ENCODE measurements around the gene LRRC30.
"Not testable (repeated sequence)": the region's sequence is repeated elsewhere in the genome, so short reads cannot be mapped to it uniquely, and the experiment has no call there.

Gene LRRC30
- 0 reads per million in 3 experiments for total RNA-seq

DNA sequence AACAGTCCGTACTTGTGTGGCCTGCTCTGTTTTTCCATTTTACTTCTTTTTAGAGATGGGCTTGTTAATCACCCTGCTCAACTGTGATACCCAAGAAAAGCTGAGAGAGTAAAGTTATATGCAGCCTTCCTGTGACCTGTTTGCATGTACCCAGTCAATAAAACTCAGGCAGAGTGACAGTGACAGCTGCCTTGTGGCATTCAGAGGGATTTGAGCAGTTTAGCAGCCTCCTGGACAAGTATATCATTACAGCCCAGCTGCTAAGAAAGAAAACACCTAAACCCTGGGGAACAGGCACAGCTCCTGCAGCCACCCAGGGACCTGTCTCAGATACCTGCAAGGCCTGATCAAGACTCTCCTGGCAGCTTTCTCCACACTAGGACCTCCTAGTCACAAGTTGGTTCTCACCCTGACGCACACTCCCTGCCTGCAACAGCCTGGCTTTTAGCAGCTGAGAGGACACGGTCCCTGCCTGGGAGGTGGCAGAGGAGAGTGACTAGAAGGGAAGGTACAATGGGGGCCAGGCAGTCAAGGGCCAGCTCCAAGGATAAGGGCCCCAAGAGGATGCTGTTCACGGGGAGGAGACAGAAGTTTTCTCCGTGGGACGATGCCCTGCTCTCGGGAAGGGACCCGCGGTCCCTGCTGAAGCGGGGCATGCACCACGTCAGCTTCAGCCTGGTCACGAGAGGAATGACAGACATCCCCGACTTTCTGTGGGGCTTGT lies at the start of gene LRRC30:
Gene LRRC30 (plus strand): TSS at position 464 of the 724 bp plus-strand sequence. CDS start 50 bp downstream, at position 514.
- no peak for DNase-seq

- DNase-seq: no peak
These were observed 45.2 kb upstream of the LRRC30 start for GRCh38 chr18:7185701-7186100.

DNA sequence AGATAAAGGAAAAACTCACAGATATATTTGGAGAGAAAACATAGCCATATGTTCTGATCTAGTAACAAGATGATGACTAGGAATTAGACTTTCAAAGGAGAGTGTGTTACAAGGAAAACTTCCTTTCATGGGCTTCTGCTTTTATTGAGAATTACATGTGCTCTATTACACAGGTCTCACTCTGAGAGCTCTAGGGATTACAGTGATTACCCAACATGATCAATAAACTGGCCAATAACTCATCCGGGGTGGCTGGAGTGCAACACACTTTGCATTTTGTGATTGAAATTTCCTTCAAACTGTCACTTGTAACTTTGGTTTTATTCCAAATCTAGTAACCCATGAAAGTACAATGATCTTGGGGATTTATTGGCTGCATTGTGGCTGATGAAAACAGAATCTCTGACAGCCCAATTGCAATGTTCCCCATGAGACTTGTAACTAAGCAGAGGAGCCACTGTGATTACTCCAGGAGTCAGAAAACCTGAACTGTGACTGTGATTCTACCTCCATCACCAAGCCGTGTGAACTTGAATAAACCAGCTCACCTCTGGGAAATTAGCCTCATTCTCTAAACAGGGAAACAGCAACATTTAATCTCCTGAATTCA lies 40.2 kb upstream of the LRRC30 start:
- DNase-seq: no peak

GRCh38 chr18:7191736-7192135 lies 39.2 kb upstream of the LRRC30 start:
- DNase-seq: no peak

DNA sequence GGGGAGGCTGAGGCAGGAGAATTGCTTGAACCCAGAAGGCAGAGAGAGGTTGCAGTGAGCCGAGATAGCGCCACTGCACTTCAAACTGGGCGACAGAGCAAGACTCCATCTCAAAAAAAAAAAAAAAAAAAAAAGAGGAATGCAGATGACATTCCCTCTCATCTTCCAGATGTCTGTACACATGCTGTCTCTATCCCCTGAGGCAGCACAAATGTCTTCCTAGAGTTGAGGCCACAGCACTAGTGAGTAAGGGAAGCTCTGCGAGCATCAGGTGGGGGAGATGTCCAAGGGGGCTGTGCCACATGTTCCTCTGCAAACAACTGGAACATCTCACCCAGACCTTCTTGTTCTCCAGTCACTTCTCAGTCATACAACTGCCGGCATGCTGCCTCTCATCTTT lies 35.6 kb upstream of the LRRC30 start:
- no peak for DNase-seq

DNA sequence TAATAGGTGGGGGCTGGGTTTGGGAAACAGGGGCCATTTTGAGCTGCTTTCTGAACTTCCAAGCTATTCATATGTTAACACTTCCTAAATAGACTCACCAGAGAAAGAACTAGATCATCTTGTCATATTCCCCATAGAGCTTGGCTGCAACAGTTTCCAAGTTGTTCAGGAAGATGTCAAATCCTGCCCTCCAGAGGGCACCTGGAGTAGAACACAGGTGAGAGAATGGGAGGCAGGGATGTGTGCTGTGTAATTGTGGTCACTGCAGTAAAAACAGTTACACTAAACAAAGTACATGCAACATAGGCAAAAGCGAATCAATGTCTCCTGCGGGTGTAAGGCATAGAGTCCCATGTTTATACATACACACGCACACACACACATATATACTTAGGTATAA lies 34.5 kb upstream of the LRRC30 start:
- no peak for DNase-seq

GRCh38 chr18:7197854-7198253 lies 33.0 kb upstream of the LRRC30 start:
- DNase-seq: no peak

DNA sequence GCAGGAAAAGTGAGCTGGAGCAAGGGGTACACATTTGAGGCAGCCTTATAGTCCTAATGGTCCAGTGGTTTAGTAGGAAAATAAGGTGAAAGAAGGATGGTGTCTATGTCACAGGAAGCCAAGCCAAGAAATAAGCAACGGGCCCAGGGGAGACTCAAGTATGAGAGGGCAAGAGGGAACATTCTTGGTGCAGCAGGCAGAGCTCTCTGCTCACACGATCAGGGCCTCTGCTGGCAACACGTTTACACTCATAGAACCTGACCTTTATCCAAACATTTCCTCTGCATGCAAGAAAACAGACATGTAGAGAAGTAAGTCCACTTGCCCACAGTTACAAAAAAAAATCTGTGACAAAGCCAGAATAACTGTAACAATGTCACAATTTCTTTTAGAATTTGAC lies 32.6 kb upstream of the LRRC30 start:
- no peak for DNase-seq

DNA sequence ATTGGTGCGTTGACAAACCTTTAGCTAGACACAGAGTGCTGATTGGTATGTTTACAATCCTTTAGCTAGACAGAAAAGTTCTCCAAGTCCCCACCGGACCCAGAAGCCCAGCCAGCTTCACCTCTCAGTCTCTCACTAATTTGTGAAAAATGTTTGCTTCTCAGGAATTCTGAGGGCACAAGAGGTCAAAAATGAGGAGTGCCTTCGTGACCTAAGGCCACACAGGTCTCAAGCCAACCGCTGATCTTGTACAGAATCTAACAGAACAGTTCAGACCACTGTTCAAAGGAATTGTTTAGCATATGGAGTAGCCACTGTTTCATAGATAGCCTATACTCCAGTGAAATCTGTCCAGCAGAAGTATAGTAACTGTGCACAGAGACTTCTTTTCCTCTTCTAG lies 29.8 kb upstream of the LRRC30 start:
- DNase-seq: no peak

- no peak for DNase-seq
These were observed 28.7 kb upstream of the LRRC30 start for GRCh38 chr18:7202169-7202568.

DNA sequence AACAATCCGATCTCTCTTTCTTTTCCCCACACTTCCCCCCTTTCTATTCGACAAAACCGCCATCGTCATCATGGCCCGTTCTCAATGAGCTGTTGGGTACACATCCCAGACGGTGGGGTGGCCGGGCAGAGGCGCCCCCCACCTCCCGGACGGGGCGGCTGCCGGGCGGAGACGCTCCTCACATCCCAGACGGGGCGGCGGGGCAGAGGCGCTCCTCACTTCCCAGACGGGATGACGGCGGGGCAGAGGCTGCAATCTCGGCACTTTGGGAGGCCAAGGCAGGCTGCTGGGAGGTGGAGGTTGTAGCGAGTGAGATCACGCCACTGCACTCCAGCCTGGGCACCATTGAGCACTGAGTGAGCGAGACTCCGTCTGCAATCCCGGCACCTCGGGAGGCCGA lies 27.3 kb upstream of the LRRC30 start:
- DNase-seq: not testable (repeated sequence)

DNA sequence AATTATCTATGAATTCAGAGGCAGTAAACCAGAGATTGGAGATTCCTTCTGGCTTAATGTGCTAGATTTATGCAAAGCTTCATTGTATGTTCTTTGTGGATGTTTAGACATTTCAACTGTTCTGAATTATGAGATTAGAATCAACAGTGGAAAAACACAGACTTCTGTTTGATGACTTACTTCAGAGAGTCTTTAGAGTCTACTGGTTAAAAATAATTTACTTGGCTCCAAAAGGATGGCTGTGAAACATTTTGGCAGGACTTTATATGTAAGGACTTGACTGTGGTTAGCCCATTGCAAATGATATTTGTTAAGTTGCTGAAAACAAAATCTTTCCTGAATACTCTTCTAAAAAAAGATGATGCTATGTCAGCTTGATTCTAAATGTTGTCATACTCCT lies 25.5 kb upstream of the LRRC30 start:
- DNase-seq: no peak

DNA sequence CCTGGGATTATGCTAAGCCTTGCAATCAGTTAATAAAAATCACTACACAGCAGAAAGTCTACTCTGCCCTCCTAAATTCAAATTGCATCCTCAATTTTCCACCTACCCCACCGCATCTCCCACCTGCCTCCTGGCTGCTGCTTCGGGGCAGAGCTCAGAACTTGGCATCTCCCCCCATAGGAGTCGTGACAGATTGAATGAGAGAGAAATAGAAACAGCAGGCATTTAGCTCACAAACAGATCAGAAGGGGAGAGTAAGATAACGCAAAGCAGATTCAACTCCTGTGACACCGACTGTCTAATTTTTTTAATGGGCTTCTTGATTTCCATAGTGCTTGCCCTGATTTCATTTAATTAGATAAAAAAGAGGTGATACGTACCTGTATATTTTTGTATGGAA lies 24.7 kb upstream of the LRRC30 start:
- DNase-seq: no peak

DNA sequence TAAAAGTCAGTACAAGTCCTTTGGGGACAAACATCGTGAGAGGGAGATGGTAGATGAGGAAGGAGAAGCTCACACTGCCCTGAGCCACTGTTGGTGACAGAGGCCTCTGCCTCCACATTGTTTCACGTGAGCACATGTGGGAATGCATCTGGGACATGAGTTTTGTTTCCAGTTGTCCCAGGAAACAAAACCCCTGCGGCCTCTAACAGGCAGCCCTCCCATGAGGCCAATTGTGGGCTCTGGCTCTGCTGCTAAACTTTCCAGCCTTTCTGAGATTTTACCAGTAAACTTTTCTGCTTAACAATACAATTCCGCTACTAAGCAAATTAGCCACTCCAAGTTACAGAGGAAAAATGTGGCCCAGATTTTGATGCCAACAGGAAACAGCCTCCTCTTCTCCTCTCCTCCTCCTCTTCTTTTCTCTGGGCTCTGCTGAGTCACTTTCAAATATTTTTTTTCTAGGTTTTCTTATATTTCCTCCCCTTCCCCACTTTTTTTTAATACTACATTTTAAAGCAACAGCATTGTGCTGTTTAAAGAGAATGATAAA lies 23.4 kb upstream of the LRRC30 start:
- no peak for DNase-seq

GRCh38 chr18:7221424-7222155 lies 9.3 kb upstream of the LRRC30 start:
- DNase-seq: no peak

DNA sequence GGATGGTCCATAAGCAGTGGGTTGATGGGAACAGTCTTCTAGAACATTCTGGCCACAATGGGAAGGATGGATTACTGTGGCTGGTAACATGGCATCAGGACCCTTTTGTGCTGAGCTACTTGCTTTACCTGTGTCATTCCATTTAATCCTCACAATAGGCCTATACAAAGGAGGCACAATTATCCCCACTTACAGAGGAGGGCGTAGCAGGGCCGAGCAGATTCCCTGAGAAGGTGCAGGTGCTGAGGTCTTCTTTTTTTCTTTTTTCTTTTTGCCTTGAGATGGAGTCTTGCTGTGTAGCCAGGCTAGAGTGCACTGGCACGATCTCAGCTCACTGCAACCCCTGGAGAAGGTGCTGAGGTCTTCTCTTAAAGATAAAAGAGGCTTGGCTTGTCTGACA lies 6.7 kb upstream of the LRRC30 start:
- no peak for DNase-seq

DNA sequence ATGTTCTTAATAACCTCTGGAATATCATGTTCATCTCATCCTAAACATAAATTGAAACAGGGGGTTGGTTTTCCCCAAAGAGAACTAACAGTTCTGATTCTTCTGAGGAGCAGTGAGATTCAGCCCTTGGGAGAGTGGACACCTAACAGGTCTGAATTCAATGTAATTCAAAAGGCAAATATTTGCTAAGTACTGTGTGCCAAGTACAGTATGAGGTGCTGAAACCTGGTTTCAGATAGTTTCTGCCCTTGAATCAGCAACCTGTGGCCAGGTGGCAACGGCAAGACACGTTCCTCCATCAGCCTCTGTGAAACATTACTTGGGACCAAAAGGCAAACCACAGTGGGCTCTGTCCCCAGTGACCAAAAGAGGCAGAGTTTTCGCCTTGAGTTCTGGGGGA lies 1.3 kb downstream of the LRRC30 start:
- no peak for DNase-seq

GRCh38 chr18:7233134-7233810 lies 2.4 kb downstream of the LRRC30 start:
- no peak for DNase-seq

DNA sequence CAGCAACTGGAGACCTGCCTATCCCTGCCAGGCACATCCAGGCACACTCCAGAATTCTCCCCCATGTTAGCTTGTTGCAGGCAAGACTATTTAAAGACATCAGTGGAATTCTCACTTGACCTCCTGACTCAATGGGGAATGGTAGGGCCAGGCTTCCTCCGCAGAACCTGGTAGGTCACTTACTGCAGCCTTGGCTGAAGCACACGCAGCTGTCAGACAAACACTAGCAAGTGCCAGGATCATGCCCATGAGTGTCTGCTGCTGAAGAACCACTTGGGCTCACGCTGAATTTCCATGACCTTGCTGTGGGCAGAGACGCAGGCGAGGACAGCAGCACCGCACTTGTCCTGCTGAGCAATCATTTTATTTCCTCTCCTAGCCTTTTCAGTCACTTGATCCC lies 3.2 kb downstream of the LRRC30 start:
- DNase-seq: no peak

DNA sequence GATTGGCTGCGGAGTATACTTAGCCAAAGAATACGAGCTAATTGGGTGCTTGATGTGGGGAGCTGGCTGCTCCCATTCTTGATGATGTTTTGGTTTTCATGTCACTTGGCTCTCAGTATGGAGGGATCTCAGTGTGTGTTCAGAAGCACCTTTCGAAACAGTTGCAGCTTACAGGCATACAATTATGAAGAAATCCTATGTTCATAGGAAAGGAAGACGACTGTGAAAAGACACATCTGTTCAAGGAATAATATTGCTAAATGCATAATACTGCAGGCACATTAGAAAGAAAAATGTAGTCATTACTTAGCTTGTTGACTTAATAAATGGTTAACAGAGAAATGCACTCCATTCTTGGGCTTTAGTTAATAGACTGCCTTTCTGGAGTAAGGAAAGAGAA lies 4.1 kb downstream of the LRRC30 start:
- DNase-seq: no peak

GRCh38 chr18:7236072-7236471 lies 5.2 kb downstream of the LRRC30 start:
- no peak for DNase-seq

DNA sequence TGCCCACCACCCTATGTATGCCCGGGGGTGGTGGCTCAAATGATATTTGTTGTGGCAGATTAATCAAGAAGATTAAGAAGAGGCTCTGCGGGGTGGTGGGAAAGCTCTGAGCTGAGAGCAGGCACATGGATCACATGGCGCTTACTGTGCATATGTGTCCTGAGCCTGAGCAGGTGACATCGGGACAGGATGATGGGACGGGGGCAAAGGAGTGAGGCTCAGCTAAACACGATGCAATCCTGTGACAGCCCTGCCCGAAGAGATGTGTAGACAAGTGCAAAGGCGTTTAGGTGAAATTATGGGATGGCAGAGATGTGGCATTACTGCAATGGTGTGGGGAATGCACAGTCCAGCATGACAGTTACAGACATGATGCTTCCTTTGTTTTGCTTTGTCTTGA lies 6.0 kb downstream of the LRRC30 start:
- no peak for DNase-seq

GRCh38 chr18:7237673-7238272 lies 6.9 kb downstream of the LRRC30 start:
- no peak for DNase-seq
